Measurements from ENCODE around the gene SPTB.

Gene SPTB

GRCh38 chr14:64850369-64851137, 29.2 kb downstream of the SPTB start:
- no peak for DNase-seq (ENCODE audit: low read depth)

- no peak for DNase-seq (ENCODE audit: low read depth)
Measured at GRCh38 chr14:64849940-64850339, 29.8 kb downstream of the SPTB start.

DNA sequence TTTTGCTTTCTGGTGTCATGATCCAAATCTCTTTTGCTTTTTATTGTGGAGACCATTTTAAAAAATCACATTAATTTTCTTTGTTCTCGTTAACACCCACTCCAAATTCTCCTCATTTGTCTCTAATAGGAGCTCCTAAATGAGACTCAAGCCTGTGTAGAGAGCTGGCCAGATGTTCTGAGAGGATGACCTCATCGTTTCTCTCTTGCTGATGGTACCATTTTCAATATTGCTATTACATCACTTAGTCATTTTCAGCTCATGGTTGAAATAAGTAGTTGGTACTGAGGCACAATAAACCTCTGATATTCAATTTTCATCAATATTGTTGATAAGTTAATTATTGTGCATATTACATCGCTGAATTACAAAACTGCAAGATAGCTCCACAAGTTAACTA, 31.5 kb downstream of the SPTB start:
- DNase-seq (ENCODE audit: low read depth): no peak

DNA sequence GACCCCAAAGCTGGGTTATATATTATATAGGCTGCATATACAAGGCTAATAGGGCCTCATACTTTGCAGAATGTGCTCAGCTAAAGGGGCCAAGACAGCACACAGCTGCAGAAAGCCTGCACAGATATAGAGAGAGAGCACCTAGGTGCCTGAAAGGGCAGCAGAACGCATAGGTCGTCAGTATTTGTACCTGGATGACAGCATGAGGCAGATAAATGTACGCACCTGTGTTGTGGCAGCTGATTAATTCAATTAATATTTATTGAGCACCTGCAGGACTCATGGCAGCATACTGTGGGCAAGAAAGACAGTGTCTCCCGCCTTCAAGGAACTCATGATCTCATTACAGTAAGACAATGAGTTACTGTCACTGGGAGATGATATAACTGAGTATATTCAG, 33.4 kb downstream of the SPTB start:
- DNase-seq (ENCODE audit: low read depth): no peak

- DNase-seq (ENCODE audit: low read depth): no peak
Measured at GRCh38 chr14:64845878-64846277, 33.8 kb downstream of the SPTB start.

- DNase-seq (ENCODE audit: low read depth): no peak
Measured at GRCh38 chr14:64844969-64845536, 34.7 kb downstream of the SPTB start.

GRCh38 chr14:64844272-64844671, 35.4 kb downstream of the SPTB start:
- DNase-seq (ENCODE audit: low read depth): no peak

DNA sequence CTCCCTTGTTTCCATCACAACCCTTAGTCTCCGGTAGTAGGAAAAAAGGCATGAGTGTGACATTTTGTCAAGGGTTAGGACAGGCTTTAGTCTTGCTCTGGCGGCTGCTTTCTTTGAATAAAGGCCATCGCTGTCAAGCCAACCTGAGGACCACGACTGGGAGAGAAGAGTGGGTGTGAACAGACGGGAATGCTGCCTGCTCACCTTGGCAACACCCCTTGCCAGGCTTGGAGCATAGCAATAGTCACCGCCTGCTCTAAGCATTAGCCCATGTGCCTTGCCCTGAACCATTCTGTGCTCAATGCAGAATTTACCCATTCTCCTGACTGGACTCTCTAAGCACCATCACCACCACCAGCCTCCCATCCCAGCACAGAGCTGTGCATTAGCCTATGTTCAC, 36.2 kb downstream of the SPTB start:
- no peak for DNase-seq (ENCODE audit: low read depth)

DNA sequence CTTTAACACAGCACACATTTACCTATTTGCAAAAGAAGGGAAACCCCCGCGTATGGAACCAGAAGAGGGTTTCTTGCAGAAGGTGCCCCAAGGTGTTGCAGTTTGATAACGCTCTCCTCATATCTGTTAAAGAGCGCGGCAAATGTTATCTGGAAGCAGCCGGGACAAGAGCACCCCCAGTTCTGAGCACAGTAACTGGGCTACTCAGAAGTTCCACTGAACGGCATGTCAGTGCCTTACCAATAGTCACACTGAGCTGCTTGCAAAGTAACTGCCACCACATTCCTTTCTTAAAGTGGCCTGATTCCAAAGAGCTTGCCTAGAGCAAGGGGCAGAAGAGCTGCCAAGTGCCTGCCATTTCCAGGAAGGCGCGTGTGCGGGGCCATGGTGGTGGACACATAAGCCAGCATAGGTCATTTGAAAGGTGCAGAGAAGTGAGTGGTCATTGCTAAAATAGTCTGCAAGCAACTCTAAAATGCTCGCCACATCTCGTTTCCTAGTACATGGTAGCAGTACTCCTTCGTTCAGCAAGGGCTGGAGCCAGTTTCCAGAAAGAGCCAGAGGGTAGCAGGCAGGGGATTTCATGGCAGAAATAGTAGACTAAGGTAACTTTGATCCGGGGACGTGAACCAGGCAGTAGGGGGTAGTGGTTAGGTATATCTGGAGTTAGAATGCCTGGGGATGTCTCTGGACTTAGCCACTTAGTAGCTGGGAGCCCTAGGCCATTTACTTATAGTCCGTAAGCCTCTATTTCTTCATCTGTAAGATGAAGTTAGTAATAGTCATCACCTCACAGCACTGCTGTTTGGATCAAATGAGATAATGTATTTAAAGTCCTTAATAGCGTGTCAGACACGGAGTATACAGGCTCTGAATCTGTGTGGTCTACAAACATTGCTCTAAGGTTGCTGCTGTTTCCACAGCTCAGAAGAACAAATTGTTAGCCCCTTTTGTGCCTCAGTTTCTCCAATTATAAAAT, 37.6 kb downstream of the SPTB start:
- DNase-seq (ENCODE audit: low read depth): no peak

GRCh38 chr14:64841121-64841651, 38.5 kb downstream of the SPTB start:
- DNase-seq (ENCODE audit: low read depth): no peak

GRCh38 chr14:64838656-64839055, 41.1 kb downstream of the SPTB start:
- DNase-seq (ENCODE audit: low read depth): no peak

DNA sequence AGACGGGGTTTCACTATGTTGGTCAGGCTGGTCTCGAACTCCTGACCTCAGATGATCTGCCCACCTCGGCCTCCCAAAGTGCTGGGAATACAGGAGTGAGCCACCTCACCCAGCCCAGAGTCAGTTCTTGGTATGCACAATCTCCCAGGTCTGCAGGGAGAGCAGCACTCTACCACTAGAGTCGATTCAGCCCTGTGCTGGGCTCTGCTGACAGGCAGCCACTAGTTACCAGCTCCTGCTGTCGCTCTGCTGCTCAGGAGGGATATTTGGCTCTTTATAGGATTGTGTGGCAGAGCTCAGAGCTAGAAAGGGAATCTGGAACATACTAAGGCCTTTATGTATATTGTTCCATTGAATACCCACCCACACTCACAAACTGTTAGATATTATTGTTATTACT, 44.3 kb downstream of the SPTB start:
- no peak for DNase-seq (ENCODE audit: low read depth)

GRCh38 chr14:64834965-64835364, 44.7 kb downstream of the SPTB start:
- DNase-seq (ENCODE audit: low read depth): no peak

- DNase-seq (ENCODE audit: low read depth): no peak
Measured at GRCh38 chr14:64831419-64831818, 48.3 kb downstream of the SPTB start.

- DNase-seq (ENCODE audit: low read depth): no peak
Measured at GRCh38 chr14:64830961-64831360, 48.7 kb downstream of the SPTB start.

DNA sequence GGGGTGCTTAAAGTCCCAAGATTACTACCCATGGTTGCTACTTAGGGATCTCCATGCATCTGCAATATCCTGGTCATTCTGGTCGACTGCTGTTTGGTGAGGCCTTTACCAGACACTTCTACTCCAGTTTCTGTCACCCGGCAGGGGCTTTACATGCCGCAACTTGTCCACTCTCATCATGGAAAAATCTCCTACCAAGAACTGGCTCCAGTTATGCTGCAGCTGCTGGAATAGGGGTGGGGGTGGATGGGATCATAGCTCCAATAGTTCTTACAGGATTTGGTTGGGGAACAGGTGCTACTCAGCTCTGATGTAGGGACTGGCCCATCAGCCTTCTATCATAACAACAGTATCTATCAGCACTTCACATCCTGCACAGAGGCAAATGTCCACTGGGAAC, 51.6 kb downstream of the SPTB start:
- DNase-seq (ENCODE audit: low read depth): no peak

DNA sequence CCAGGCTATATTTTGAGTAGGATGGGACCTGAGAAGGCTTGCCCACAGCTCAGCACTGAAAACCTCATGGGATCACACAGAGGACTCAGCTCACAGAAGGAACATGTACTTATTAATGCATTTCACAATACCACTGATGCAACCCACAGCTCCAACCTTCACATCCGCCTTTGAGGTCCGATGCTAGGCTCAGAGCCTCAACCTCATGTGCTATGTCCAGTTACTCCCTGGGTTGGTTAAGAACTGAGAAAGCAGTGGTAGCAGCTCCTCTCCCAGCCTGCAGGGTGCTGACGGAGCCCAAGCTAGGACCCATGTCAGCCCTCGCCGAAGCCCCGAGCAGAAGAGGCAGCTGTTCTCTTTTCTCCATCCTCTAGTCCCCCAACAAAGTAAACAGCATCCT, 52.9 kb downstream of the SPTB start:
- no peak for DNase-seq (ENCODE audit: low read depth)

- no peak for DNase-seq (ENCODE audit: low read depth)
Measured at GRCh38 chr14:64826333-64826732, 53.4 kb downstream of the SPTB start.

DNA sequence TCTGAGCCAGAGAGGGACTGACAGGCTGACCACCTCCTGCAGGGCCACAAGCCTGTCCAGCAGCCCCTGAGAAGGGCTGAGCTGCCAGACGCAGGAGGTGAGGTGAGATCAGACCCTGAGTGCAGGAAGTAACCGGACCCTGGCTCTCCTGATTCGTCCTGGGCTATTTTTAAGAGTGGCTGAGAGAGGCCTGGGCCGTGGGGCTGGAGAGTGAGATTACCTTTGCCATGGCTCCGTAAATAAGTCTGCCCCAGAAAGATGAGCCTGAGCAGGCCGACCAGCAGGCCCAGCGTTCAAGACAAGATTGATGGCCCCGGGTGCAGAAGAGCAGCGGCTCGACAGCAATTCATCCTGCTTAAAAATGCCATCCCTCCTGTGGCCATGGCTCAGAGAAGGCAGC, 54.2 kb downstream of the SPTB start:
- DNase-seq (ENCODE audit: low read depth): no peak

DNA sequence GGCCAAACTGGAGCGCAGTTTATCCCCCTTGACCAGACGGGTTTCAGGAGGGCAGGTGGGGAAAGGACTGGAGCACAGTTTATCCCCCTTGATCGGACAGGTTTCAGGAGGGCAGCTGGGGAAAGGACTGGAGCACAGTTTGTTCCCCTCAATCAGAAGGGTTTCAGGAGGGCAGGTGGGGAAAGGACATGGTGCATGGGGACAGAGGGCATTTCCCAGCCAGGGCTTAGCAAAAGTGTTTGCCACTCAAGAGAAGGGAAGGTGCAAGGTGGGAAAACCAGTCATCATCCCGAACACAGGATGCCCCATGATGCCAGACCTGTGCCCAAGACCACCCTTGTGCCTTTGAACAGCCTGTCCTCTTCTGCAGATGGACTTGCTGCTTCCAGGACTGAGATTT, 54.7 kb downstream of the SPTB start:
- DNase-seq (ENCODE audit: low read depth): no peak

DNA sequence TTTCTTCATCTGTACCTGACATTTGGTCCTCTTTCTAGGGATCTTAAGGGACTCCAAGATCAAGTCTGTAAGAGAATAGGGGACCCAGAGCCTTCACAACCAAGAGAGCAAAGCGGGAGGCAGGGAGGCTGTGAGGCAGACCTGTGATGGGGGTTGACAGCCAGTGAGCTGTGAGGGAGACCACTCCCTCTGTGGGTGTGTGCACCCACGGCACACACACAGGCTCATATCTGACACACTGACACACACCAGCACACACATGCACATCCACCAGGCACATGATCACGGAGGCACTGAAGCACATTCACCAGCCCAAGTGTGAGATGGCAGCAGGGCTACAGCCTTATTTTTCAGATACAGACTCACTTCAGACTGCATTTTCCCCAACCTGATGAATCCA, 55.2 kb downstream of the SPTB start:
- DNase-seq (ENCODE audit: low read depth): no peak

DNA sequence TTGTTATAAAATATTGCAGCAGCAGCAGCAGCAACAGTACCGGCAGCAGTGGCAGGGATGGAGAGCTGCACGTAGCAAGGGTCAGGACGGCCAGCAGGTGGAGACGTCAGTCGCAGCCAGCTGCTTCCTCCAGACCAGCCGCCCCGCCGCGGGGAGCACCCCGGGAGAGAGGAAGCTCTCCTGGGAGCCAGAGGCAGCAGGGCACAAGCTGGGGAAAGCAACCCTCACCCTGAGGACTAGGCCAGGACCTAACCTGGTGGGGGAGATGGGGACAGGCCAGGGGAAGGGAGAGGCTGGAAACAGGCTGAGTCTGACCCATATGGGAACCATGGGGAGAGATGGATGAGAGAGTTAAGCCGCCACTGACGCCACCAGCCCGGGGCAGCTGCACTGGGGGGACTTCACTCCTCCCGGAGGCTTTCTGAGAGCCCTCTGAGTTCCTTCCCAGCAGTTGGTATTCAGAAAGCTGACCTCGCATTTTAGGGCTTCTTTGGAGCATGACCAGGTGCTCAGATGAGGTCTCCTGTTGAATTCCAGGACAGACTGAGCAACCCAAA, 56.3 kb downstream of the SPTB start:
- DNase-seq (ENCODE audit: low read depth): peak; percentile 17
